HG03097 (cell line): ENCODE results near the gene REEP2.
"Not testable (repeated sequence)": the region's sequence is repeated elsewhere in the genome, so short reads cannot be mapped to it uniquely, and the experiment has no call there.

Experiments
- ATAC-seq: cut with Tn5 transposase; IDR thresholded peaks from one replicate; pipeline ENCODE4 v1.9.1; 2021; ENCODE audit not compliant: unreplicated experiment, low FRiP score

REEP2 gene, protein sequence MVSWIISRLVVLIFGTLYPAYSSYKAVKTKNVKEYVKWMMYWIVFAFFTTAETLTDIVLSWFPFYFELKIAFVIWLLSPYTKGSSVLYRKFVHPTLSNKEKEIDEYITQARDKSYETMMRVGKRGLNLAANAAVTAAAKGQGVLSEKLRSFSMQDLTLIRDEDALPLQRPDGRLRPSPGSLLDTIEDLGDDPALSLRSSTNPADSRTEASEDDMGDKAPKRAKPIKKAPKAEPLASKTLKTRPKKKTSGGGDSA

DNA sequence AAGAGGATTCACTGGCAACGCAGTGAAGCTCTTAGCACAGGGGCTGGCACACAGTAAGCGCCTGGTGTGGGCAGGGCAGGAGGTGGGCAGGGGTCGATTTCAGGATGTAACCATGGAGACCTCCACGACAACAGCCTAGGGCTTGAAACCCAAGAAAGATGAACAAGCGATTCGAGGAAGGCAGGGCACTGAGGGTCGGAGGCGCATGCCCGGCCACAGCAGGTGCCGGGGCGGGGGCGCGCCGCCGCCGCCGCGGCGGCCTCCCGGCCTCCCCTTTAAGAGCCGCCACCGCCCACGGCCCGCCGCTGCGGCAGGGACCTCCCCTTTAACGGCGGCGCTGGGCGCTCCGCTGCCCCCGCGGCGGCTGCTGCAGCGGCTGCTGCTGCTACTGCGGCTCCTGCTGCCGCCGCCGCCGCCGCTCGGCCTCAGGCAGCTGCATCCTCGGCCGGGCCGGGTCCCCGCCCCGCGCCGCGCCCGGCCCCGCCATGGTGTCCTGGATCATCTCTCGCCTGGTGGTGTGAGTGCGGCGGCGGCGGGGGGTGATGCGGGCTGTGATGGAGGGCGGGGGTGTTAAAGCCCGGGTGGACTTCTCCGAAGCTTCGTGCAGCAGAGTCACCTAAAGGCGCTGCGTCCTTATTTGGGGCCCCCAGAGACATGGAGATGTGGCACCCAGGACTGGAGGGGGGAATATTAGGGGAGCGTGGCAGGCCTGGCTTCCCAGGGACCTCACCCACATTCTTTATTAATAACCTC lies at the start of gene REEP2:
TSS of gene REEP2 (plus strand) at position 334 of the 753 bp plus-strand sequence. CDS start at position 486, 152 bp downstream.
- no peak for ATAC-seq

DNA sequence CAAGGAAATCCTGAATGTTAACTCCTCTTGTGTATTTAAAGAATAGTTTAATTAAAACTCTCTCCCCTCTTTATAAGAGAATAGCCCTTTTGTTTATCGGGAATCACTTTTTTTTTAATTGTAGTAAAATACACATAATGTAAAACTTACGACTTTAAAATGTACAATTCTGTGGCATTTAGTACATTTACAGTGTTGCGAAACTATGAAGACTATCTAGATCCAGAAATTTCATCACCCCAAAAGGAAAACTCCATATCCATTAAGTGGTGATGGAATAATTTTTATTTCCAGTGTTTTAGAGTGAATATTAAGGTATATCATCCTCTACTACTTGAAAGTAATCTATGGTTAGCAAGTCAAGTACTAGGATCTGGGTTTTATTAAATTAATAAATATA lies 49.5 kb upstream of the REEP2 start:
- ATAC-seq = no peak

DNA sequence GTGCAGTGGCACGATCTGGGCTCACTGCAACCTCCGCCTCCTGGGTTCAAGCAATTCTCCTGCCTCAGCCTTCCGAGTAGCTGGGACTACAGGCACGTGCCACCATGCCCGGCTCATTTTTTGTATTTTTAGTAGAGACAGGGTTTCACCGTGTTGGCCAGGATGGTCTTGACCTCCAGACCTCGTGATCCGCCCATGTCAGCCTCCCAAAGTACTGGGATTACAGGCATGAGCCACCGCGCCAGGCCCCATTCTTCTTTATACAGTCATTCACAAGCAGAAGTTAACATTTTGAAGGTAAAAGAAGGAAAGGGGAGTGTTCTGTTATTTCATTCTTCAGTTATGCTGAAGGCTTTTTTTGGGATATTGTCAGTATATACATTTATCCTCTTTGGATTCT lies 48.9 kb upstream of the REEP2 start:
- not testable (repeated sequence) for ATAC-seq

DNA sequence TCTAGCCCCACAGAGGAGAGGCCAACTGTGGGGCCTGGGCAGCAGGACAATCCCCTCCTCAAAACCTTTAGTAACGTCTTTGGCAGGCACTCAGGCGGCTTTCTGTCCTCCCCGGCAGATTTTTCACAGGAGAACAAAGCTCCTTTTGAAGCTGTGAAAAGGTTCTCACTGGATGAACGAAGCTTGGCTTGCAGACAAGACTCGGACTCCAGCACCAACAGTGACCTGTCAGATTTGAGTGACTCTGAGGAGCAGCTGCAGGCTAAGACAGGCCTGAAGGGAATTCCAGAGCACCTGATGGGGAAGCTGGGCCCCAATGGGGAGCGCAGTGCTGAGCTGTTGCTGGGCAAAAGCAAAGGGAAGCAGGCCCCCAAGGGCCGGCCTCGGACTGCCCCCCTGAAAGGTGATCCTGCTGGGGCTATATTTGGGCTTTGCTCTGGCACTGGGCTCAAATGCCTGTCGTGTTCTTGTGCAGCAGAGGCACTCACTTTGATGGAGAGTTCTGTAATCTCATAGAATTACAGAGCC lies 46.9 kb upstream of the REEP2 start:
- ATAC-seq = no peak

DNA sequence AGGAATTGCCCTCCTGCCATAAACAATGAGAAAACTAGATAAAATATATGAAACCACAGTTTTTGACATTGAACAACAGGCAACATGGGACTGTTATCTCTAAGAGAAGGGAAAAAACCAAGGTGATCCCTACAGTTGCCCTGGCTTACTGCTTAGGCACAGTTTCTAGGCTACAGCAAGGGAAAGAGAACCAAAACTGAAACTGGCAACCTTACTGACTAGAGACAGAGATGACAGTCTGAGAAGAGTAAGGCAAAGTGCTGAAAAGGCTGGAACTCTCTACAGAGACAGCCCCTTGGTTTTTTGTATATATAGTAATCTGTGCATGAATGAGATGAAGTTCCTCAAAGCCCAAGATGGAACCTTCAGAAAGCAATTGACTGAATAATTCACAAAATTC lies 36.2 kb upstream of the REEP2 start:
- no peak for ATAC-seq

DNA sequence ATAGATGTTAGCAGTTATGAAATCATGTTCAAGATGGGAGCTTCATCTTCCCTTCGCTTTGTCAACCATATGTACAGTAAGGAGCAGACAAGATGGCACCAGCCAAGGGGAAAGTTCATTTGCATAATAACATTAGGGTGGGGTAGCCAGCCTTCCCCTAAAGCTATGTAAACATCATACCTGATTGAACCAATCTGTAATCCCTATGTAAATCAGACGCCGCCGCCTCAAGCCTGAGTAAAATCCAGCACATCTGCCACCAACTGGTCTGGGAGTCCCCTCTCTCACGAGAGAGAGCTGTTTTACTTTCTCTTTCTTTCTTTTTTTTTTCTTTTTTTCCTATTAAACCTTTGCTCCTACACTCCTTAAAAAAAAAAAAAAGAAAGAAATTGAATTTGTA lies 30.8 kb upstream of the REEP2 start:
- ATAC-seq = peak; percentile 72

DNA sequence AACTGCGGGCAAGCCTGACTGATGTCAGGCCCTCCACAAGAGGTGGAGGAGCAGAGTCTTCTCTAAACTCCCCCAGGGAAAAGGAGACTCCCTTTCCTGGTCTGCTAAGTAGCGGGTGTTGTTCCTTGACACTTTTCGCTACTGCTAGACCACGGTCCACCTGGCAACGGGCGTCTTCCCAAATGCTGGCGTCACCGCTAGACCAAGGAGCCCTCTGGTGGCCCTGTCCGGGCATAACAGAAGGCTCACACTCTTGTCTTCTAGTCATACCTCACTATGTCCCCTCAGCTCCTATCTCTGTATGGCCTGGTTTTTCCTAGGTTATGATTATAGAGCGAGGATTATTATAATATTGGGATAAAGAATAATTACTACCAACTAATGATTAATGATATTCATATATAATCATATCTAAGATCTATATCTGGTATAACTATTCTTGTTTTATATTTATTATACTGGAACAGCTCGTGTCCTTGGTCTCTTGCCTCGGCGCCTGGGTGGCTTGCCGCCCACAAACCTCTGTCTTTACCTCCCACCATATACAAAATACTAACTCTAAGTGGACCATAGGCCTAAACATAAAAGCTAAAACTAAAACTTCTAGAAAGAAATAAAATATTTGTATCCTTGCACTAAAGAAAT lies 27.7 kb upstream of the REEP2 start:
- not testable (repeated sequence) for ATAC-seq

DNA sequence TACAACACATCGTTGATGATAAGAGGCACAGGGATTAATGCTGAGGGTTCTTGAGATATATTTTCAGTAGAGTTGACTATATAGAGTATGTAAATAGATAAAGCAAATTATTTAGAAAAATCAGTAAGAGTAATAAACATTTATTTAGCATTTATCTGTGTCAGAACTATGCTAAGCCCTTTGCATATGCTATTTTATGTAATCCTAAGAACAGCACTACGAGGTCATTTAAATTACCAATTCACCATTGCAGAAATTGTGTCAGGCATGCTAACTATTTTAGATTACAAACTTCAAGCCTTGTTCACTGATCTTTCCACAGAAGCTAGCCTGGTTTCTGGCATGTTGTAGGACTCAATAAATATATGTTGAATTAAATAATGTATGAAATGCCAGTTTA lies 20.4 kb upstream of the REEP2 start:
- ATAC-seq = no peak

DNA sequence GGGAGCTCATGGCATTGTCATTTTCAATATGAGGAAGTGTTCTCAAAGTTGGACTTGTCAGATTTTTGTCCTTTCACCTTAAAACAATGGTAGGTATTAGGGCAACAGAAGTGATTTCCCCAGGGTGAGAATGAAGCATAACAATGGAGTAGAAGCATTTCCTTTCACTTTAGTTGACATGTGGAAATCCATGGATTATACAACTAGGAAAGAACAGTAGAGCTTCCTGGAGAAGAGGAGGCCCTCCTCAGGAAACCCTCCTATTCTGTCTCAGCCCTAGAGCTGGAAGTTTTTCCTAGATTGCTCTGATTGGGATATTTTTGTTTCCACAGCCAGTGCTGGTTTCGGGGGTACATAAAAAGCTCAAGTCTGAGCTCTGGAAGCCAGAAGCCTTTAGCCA lies 13.8 kb upstream of the REEP2 start:
- no peak for ATAC-seq

DNA sequence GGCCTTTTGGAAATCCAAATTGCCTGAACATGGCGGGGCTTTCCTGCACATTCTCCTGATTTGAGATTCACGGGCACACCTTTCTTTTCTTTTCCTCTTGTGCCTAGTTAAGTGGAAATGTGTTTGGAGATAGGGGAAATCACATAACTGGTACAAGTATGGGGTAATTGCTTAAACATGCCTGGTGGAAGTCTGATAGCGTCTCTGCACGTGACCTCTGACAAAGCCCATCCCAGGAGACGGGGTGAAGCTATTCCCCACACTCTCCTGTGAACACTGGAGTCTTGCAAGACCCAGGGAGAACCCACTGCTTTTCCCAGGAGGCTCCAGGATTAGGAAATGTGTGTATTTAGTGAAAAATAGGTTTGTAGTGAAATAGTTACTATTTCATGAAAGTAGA lies 2.9 kb upstream of the REEP2 start:
- no peak for ATAC-seq

DNA sequence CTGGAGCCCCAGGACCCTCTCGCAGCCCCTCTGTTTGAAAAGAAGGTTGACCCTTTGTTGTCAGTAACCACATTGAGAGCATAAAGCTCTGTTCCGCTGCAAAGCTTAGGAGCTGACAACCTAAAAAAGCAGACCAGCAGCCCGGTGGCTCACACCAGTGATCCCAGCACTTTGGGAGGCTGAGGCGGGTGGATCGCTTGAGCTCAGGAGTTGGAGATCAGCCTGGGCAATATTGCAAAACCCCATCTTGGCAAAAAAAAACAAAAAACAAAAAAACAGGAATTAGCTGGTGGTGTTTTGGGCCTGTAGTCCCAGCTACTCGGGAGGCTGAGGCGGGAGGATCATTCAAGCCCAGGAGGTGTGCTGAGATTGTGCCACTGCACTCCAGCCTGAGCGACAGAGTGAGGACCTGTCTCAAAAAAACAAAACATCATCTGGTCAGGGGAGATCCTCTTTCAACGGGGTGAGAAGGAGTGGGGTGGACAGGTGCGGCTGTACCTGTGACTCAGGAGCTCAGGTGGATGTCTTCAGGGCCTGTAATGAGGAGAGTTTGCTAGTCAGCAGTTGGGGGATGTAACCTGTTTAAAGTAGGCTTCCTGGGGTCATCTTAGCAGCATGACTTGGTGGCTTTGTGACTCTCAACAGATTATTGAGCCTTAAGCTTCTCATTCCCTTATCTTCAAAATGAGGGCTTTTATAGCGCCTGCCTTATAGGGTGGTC lies 694 bp upstream of the REEP2 start:
- ATAC-seq = no peak

DNA sequence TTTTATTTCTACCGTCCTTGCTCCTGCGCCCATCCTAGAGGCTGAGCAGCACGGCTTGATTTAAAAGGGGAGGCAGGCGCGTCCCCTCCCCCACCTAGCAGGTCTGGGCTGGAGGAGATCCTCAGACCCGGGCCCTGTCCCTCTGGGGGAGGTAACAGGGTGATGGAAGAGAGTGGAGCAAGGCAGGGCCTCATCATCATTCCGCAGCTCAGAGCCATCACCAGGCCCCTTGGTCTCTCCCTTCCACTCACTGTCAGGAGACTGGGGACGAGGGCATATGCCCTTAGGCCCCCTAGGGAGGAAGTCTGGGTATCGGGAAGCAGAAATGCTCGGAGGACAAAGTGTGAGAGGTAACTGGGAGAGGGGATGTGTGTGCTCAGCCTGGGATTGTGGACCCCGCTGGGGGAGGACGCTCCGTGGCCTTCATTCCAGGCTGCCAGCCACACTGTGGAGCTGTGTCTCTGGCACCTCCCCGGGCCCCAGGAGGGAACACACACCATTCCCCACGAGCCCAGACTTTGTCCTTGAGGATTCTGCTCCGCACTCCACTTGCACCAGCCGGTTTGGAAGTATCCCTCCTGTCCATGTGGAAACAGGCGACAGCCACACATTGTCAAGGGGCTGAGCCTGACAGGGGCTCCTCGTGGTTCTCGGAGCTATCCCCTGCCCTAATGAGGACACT lies 761 bp downstream of the REEP2 start:
- ATAC-seq = no peak

DNA sequence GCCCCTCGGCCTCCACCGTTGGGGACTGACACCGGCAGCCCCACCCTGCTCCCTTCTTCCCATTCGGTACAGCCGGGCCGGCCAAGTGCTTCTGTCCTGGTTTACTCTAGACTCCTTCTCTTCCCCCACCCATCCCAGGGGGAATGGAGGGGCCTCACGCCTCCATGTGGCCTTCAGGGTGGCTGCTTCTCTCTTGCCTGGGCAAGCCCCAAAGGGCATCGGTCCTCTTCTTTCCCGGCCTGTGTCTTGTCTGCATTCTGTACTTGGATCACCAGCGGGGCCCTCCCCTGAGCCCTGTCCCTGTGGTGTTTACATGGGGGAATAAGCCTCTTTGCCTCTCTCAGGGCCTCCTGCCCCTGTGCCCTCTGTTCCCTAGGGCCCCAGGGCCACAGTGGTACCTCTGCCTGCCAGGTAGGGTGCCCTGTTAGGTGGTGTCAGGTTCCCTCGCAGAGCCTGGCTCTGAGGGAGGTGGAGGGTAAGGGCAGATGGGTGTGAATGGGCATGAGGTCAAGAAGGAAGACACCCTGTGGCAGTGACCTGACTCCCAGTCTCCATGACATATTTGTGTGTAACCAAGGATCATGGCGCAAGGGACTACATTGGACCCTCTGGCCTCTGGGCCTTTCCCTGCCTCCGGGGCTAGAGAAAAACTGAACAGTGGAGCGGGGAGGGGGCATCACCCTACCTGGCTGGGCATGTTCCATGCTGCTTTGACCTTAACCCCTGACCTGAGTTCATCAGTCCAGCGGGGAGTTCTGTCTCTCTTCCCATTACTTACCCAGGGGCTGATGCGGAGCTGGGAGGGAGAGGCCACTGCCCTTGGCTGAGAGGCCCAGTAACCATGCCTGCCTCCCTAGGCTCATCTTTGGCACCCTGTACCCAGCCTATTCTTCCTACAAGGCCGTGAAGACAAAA lies 1.6 kb downstream of the REEP2 start:
- no peak for ATAC-seq

DNA sequence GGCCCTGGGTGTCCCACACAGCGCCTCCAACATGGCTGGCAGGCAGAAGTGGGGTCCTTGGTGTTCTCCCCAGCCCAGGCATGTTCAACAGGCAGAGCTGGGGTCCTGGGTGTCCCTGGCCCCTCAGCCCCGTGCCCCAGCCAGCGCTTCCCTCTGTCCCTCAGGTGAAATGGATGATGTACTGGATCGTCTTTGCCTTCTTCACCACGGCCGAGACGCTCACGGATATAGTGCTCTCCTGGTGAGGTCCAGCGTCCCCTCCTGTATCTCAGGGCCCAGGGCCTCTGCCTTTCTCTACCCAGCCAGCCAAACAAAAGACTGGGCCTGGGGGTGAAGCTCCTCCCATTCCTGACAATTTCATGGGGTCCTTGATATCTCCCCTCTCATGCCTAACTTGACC lies 2.4 kb downstream of the REEP2 start:
- ATAC-seq = no peak

DNA sequence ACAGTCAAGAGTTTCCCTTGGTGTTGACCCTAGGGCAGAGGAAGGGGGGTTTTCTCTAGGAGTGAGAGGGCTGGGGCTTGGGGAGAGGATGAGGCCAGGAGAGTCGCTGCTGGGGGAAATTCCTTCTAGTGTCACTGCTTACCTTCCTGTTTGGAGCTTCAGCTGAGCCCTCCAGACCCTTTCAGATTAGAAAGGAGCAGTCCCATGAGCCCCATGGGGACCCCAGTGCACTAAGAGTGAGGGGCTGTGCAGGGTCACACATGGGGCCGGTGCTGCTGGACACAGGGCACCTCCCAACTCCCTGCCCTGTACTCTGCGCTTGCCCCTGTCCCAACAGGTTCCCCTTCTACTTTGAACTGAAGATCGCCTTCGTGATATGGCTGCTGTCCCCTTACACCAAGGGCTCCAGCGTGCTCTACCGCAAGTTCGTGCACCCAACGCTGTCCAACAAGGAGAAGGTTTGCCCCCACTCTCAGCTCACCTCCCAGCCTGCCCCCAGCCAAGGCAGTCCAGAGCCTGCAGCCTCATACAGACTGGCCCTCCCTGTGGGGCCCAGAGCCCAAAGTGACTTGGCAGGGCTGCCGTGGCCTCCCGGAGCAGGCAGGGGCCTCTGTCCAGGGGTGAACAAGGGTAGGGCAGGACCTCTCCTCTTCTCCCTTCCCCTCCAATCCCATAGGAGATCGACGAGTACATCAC lies 5.4 kb downstream of the REEP2 start:
- ATAC-seq = no peak

DNA sequence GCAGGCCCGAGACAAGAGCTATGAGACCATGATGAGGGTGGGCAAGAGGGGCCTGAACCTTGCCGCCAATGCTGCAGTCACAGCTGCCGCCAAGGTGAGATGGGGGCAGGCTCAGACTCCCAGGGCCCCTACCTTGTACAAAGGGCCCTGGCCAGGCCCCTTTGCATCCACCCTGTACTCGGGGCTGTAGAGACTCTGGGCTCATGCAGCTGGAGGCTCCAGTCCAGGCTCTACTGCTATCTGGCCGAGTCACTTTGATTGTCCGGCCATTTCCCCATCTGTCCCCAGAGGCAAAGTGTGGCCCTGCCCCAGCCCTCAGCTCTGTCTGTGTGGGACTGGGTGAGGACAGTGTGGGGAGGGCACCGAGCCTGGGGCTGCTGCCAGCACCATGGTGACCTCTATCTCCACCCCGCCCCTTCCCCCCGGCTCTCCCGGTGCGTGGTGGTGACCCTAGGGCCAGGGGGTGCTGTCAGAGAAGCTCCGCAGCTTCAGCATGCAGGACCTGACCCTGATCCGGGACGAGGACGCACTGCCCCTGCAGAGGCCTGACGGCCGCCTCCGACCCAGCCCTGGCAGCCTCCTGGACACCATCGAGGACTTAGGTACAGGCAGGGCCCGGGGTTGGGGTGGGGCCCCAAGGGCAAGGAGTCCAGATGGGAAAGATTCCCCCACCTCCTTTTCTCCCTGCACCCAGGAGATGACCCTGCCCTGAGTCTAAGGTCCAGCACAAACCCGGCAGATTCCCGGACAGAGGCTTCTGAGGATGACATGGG lies 6.1 kb downstream of the REEP2 start:
- ATAC-seq = no peak

DNA sequence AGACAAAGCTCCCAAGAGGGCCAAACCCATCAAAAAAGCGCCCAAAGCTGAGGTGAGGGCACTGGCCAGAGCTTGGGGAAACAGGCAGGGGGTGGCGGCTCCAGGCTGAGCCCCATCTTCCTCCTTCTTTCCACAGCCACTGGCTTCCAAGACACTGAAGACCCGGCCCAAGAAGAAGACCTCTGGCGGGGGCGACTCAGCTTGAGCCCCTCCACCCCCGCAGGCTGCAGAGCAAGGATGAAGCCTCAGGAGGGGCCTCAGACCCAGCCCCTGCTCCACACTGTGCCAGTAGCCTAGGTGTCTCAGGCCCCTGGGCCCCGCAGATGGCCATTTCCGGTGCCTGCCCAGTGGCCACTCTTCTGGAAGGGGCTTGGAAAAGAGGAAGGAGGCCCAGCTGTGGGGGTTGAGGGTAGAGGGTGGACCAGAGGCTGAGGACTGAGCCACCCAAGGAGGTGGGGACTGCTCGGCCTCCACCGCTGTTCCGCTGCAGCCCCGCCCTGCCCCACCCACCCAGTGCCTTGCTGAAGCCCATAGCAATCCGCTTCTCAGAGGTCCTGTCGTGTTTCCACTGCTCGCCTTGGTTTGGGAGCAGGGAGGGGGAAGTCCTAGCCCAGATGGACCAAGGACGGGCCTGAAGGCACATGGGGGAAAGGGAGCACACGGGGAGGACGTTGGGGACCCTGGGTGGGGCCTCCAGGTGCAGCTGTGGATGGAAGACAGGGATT lies 6.9 kb downstream of the REEP2 start:
- no peak for ATAC-seq
